AG04449 (cell line): ENCODE results near the gene LHX6.
A peak's percentile ranks its signal among the peaks of the same experiment; 100 is the strongest.

Experiments used
- CTCF ChIA-PET: fragments of 350-600 bp; formaldehyde crosslinking; extraction: SDS; loops from one replicate; lab custom pipeline; 2021; ENCODE audit warnings: antibody characterized with exemption; lab: Yijun Ruan, JAX
- POLR2A ChIA-PET: fragments of 400-600, 350-600 bp; formaldehyde crosslinking; extraction: SDS; loops from one replicate; lab custom pipeline; 2020; ENCODE audit warnings: antibody characterized with exemption, inconsistent platforms; lab: Yijun Ruan, JAX
- DNase-seq: peaks from one replicate; pipeline ENCODE4 v3.0.0-alpha.2; 2010; ENCODE audit warnings: low read depth, low spot score
- H3K4me3 ChIP-seq: 2 replicates; pipeline ENCODE4 v1.5.1; 2011; ENCODE audit warnings: low read depth, mild to moderate bottlenecking, control low read depth, low read length
- CTCF ChIP-seq: IDR thresholded peaks from one replicate; pipeline ENCODE4 v1.5.1; 2011; ENCODE audit warnings: mild to moderate bottlenecking, moderate library complexity, low read length, control low read depth, inconsistent platforms; ENCODE audit not compliant: insufficient read depth; ENCODE audit errors: missing control alignments

The LHX6 gene

GRCh38 chr9:122229485-122229837 lies 704 bp upstream of the LHX6 start:
- no peak overlapping the region for H3K4me3 ChIP-seq
- ChIA-PET POLR2A (no interaction called here), CTCF (interaction anchor here (1.5 kb wide), 1 partner anchor 105 kb away, joined by 4 read pairs; no protein-coding TSS in a partner anchor)
- TF ChIP-seq CTCF, result no peak
- no peak for DNase-seq

GRCh38 chr9:122228191-122228567 lies 578 bp downstream of the LHX6 start:
- DNase-seq, result no peak
- POLR2A ChIA-PET, result no interaction called here
- no peak for TF ChIP-seq CTCF
- peak overlapping the region; percentile 2; the same call in 1 of the 2 replicates for H3K4me3 ChIP-seq
- CTCF ChIA-PET, result no interaction called here

GRCh38 chr9:122227575-122227900 lies 1.2 kb downstream of the LHX6 start:
- ChIA-PET POLR2A (no interaction called here), CTCF (no interaction called here)
- H3K4me3 ChIP-seq, result no peak overlapping the region
- no peak for DNase-seq
- no peak for TF ChIP-seq CTCF

GRCh38 chr9:122226758-122227574 lies 1.8 kb downstream of the LHX6 start:
- DNase-seq, result no peak
- H3K4me3 ChIP-seq, result no peak overlapping the region
- CTCF ChIA-PET, result no interaction called here
- POLR2A ChIA-PET, result no interaction called here
- TF ChIP-seq CTCF, result no peak

DNA sequence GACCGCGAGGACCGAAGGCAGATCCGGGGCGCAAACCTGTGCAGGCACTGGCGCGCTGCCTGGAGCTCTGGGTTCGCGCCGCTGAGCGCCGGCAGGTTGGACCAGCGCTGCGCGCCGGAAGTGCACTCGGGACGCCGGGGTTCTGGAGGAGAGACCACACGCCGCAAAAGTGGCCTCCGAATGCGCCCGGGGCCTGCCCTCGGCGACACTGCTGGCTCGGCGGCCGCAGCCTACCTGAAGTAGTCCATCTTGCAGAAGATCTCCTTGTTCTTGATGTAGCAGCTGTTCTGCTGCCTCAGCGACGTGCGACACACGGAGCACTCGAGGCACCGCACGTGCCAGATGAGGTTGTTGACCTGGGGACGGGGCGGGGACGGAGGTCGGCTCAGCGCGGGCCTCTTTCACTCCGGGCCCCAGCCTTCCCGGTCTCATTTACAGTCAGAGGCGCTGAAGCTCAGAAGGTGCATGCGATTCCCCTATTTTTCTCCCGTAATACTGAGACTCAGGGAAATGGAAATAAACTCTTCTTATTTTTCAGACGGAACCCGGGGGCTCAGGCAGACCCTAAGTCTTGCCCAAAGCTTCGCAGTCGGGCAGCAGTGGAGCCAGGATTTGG lies 2.5 kb downstream of the LHX6 start:
- TF ChIP-seq CTCF, result no peak
- ChIA-PET CTCF (no interaction called here), POLR2A (no interaction called here)
- DNase-seq, result no peak
- no peak overlapping the region; the same call in 1 of the 2 replicates for H3K4me3 ChIP-seq

- TF ChIP-seq CTCF, result no peak
- no peak for DNase-seq
- no peak overlapping the region for H3K4me3 ChIP-seq
- CTCF ChIA-PET, result no interaction called here
- POLR2A ChIA-PET, result no interaction called here
Measured at GRCh38 chr9:122225312-122226141, 3.2 kb downstream of the LHX6 start.
